SK-N-SH treated with all-trans-retinoic acid at 6 μM for 48 hours (cell line): Measurements from ENCODE around the gene KIF23.

ENCODE experiments used
- CREB5 ChIP-seq: fragments of 250-450 bp; sonication (Bioruptor Pico); IDR thresholded peaks from 2 replicates; pipeline ENCODE4 v1.5.1; 2020; ENCODE audit warnings: low read depth, mild to moderate bottlenecking, moderate library complexity
- ESRRG ChIP-seq: fragments of 250-450 bp; sonication (Bioruptor Pico); IDR thresholded peaks from 2 replicates; pipeline ENCODE4 v1.6.1; 2021; ENCODE audit warnings: mild to moderate bottlenecking
- GLIS3 ChIP-seq: fragments of 250-450 bp; sonication (Bioruptor Pico); IDR thresholded peaks from 2 replicates; pipeline ENCODE4 v1.5.0; 2020; ENCODE audit warnings: mild to moderate bottlenecking, moderate library complexity
- PATZ1 ChIP-seq: fragments of 250-450 bp; sonication (Bioruptor Pico); IDR thresholded peaks from 2 replicates; pipeline ENCODE4 v1.8.0; 2020; ENCODE audit warnings: mild to moderate bottlenecking, moderate library complexity, borderline replicate concordance
- PPARA ChIP-seq: fragments of 250-450 bp; sonication (Bioruptor Pico); IDR thresholded peaks from 2 replicates; pipeline ENCODE4 v1.5.0; 2020; ENCODE audit warnings: mild to moderate bottlenecking, borderline replicate concordance
- RARB ChIP-seq: fragments of 250-450 bp; sonication (Bioruptor Pico); IDR thresholded peaks from 2 replicates; pipeline ENCODE4 v1.8.0; 2021; ENCODE audit warnings: mild to moderate bottlenecking, moderate library complexity
- SNAI2 ChIP-seq: fragments of 250-450 bp; sonication (Bioruptor Pico); IDR thresholded peaks from 2 replicates; pipeline ENCODE4 v1.5.0; 2020; ENCODE audit warnings: mild to moderate bottlenecking, moderate library complexity
- ZC3H10 ChIP-seq: fragments of 250-450 bp; sonication (Bioruptor Pico); IDR thresholded peaks from 2 replicates; pipeline ENCODE4 v1.5.1; 2021; ENCODE audit warnings: mild to moderate bottlenecking, moderate library complexity
- ZFP3 ChIP-seq: fragments of 250-450 bp; sonication (Bioruptor Pico); IDR thresholded peaks from 2 replicates; pipeline ENCODE4 v1.5.0; 2020; ENCODE audit warnings: mild to moderate bottlenecking, moderate library complexity
- ZFP30 ChIP-seq: fragments of 450-650 bp; formaldehyde crosslinking; IDR thresholded peaks from 2 replicates; pipeline ENCODE4 v1.5.0; 2022; ENCODE audit warnings: mild to moderate bottlenecking, moderate library complexity
- ZNF8 ChIP-seq: fragments of 450-650 bp; formaldehyde crosslinking; IDR thresholded peaks from 2 replicates; pipeline ENCODE4 v1.5.0; 2020; ENCODE audit warnings: mild to moderate bottlenecking, moderate library complexity
- TF ChIP-seq, protein P1 (sequence below): fragments of 250-450 bp; sonication (Bioruptor Pico); IDR thresholded peaks from 2 replicates; pipeline ENCODE4 v1.5.0; 2020; ENCODE audit warnings: mild to moderate bottlenecking, moderate library complexity

GRCh38 chr15:69444686-69445085 is 30.5 kb downstream of the KIF23 start:
- TF ChIP-seq ESRRG (CRISPR knock-in tag) (no peak), ZFP30 (CRISPR knock-in tag) (no peak), PATZ1 (CRISPR knock-in tag) (no peak), ZNF8 (CRISPR knock-in tag) (no peak), PPARA (CRISPR knock-in tag) (no peak), CREB5 (CRISPR knock-in tag) (no peak), ZC3H10 (CRISPR knock-in tag) (no peak), RARB (CRISPR knock-in tag) (no peak), SNAI2 (CRISPR knock-in tag) (no peak), ZFP3 (no peak), GLIS3 (CRISPR knock-in tag) (no peak)
- TF ChIP-seq, protein P1, sequence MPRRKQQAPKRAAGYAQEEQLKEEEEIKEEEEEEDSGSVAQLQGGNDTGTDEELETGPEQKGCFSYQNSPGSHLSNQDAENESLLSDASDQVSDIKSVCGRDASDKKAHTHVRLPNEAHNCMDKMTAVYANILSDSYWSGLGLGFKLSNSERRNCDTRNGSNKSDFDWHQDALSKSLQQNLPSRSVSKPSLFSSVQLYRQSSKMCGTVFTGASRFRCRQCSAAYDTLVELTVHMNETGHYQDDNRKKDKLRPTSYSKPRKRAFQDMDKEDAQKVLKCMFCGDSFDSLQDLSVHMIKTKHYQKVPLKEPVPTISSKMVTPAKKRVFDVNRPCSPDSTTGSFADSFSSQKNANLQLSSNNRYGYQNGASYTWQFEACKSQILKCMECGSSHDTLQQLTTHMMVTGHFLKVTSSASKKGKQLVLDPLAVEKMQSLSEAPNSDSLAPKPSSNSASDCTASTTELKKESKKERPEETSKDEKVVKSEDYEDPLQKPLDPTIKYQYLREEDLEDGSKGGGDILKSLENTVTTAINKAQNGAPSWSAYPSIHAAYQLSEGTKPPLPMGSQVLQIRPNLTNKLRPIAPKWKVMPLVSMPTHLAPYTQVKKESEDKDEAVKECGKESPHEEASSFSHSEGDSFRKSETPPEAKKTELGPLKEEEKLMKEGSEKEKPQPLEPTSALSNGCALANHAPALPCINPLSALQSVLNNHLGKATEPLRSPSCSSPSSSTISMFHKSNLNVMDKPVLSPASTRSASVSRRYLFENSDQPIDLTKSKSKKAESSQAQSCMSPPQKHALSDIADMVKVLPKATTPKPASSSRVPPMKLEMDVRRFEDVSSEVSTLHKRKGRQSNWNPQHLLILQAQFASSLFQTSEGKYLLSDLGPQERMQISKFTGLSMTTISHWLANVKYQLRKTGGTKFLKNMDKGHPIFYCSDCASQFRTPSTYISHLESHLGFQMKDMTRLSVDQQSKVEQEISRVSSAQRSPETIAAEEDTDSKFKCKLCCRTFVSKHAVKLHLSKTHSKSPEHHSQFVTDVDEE, result no peak
